Fibroblast of villous mesenchyme (primary cell): ENCODE measurements around the gene FANCC. TPM values are rescaled to one million over a fixed set of nuclear protein-coding genes. Genes with fewer than 3 reads are reported as not detected.

Experiments
- DNase-seq: peaks from one replicate; pipeline ENCODE4 v3.0.0-alpha.2; 2010; ENCODE audit warnings: low read depth
- H3K4me3 ChIP-seq: 2 replicates; pipeline ENCODE4 v1.5.1; 2011; ENCODE audit warnings: low read depth, mild to moderate bottlenecking, low read length
- total RNA-seq: library from RNA; depleted of rRNA; stranded (reverse); fragments of >200 nt; gene quantifications from 2 replicates; pipeline ENCODE4 v1.2.3, GENCODE V29; 2012
- TF ChIP-seq, protein P1 (sequence below): IDR thresholded peaks from 2 replicates; pipeline ENCODE4 v1.5.1; 2012; ENCODE audit warnings: low read depth, mild to moderate bottlenecking, low read length; ENCODE audit not compliant: insufficient read depth

FANCC gene
- total RNA-seq, 1 donor = 7.8 TPM

DNA sequence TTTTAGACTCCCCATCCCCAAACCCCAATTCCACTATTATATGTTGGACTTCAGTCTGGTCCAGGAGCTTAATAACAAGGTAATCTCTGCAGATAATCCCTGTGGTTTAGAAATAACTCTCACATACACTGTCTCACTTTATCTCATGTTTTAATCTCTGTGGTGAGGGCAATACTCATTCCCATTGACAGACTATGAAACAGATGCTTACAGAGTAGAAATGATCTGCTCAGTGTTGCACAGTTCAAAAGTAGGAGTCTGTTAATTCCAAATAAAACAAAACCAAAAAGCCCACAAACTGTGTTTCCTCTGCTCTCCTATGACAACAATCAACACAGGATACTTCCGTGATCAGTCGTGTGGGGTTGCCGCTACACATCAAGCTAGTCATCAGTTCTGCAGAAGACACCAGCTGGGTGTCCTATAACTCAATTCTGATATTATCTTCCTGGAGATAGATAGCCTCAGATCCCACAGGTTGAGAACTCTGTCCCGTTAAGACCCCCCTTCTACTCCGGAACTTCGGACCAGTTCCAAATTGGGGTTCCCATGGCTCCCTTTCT is 26.3 kb upstream of the FANCC start:
- peak; percentile 83 for DNase-seq
- TF ChIP-seq, protein P1, sequence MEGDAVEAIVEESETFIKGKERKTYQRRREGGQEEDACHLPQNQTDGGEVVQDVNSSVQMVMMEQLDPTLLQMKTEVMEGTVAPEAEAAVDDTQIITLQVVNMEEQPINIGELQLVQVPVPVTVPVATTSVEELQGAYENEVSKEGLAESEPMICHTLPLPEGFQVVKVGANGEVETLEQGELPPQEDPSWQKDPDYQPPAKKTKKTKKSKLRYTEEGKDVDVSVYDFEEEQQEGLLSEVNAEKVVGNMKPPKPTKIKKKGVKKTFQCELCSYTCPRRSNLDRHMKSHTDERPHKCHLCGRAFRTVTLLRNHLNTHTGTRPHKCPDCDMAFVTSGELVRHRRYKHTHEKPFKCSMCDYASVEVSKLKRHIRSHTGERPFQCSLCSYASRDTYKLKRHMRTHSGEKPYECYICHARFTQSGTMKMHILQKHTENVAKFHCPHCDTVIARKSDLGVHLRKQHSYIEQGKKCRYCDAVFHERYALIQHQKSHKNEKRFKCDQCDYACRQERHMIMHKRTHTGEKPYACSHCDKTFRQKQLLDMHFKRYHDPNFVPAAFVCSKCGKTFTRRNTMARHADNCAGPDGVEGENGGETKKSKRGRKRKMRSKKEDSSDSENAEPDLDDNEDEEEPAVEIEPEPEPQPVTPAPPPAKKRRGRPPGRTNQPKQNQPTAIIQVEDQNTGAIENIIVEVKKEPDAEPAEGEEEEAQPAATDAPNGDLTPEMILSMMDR = no peak

DNA sequence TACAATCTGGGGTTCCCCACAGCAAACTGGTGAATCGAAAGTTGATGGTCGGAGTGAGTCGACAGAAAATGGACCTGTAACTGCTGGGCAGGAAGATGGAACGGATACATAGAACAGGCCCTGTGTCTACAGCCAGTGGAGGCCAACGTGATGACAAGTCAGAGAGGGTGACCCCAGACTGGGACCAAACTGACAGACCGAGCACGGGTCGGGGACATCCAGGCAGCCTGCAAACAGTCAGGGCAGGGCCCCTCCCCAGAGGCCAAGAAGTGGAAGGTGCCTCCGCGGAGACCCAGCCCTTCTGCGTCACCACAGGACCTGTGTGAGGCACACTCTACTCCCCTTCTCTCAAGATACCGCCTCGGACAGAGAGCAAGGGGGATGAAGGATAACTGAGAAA is 25.1 kb upstream of the FANCC start:
- TF ChIP-seq, protein P1 = no peak
- no peak for DNase-seq
- no peak overlapping the region for H3K4me3 ChIP-seq

More for the DNA sequence above, 26.3 kb upstream of the FANCC start:
- no peak overlapping the region for H3K4me3 ChIP-seq

DNA sequence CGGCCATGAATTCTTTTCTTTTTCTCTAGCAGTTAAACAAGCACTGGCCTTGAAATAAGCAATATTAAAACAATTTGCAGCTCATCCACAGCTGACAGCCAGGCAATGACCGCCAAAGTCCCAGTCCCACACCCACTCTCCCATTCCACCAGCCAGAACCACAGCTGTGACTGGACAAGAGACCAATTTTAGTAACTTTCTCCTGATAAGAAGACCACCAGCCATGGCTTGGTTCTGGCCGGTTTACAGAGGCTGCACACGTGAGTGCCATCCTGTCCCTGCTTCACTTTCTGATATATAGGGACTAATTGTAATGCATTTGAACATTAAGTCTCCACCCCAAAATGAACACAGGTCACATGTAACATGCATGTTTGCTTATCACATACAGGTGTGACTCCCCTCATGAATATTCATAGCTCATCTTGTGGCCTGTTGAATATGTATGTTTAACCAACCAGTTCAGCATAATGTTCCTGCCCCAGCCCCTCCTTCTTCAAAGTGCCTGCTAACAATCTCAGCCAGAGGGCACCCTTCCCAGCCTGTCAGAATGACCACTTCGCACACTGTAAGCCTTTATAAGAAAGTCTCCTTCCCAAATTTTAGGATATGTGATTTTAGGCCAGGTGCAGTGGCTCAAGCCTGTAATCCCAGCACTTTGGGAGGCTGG is 23.9 kb upstream of the FANCC start:
- H3K4me3 ChIP-seq = no peak overlapping the region
- peak; percentile 53 for DNase-seq
- TF ChIP-seq, protein P1 = peak; percentile 51

DNA sequence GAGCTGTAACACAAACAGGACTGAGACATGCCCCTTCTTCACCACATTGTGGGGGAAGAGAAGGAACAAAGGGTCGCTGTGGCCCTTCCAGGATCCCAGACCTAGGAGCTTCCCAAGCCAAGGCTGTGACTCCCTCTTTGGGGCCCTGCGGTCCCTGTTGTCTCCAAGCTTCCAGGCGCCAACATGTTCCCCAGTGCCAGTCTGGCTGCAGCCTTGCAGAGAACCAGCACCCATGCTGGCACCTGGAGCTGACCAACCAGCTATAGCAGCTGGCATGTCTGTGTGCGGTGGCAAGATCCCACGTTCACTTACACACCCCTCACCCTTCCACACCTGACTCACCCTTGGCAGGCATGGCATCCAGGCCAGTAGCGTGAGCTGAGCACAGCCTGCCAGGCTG is 20.7 kb upstream of the FANCC start:
- DNase-seq = no peak
- no peak overlapping the region for H3K4me3 ChIP-seq
- TF ChIP-seq, protein P1 = no peak

DNA sequence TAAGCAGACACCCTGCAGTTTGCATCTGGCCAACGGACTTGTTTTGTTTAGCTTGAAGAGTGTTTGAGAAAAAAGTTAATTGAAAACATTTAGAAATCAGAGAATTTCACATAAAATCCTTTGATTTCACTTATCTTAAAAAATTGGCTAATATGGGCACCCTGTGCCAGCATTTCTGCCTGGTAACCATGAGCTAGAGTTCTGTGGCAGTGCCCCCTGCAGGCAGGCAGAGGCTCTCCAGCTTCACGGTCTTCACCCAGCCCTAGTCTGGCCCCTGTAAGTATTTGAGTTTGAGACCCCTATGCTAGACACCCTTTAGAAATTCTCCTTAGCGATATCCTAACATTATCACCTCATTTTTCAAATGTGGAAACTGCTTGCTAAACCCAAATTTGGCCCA is 18.8 kb upstream of the FANCC start:
- H3K4me3 ChIP-seq = no peak overlapping the region
- DNase-seq = no peak
- TF ChIP-seq, protein P1 = peak; percentile 53

DNA sequence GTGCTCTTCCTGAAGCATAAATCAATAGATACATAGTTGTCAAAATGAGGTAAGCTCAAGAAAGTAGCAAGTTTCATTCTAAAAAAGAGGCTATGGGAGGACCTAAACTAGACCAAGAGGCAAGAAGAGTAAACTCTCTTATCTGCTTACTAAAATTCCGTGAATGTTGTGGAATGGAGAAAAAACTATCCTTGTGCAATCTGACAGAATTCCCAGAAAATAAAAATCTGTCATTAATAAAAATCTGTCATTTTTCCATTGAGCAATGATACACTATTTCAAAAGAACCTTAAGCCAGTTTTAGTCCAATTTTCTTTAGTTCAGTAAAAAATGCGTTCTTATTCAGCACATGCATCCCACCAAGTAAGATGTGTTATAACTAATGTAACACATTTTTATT is 15.9 kb upstream of the FANCC start:
- peak; percentile 60 for DNase-seq
- TF ChIP-seq, protein P1 = no peak
- no peak overlapping the region for H3K4me3 ChIP-seq

DNA sequence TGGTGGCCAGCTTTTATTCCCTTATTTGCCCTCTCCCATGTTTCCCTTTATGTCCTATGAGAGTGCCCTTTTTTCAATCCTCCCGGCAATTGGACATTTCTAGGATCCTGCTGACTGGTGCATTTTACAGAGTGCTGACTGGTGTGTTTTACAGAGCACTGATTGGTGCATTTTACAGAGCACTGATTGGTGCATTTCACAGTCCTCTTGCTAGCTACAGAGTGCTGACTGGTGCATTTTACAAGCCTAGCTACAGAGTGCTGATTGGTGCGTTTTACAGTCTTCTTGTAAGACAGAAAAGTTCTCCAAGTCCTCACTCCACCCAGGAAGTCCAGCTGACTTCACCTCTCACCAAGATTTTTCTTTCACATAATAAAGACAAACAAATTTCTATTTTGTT is 15.4 kb upstream of the FANCC start:
- H3K4me3 ChIP-seq = no peak overlapping the region
- peak; percentile 20 for DNase-seq
- TF ChIP-seq, protein P1 = no peak
